ENCODE results near the gene RBM44.

DNA sequence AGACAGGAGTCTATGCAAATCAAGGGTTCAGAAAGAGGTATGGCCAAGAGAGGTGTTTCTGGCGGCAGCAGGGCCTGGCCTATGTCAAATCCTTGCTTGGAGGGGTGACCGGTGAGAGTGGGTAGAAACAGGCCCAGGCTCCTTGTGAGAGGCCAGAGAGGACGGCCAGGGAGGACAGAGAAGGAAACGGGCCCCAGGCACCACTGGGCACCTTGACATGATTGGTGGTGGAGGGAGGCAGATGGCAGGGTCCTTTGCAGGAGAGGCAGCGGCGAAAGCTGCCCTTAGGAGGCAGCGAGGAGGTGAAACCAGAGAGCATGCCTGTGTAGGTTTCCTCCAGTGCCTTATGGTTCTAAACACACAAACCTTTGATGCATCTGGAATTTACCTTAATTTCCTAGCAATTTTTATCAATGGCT lies 67.1 kb downstream of the RBM44 start:
- TF ChIP-seq POLR2A (IDR thresholded peaks at IDR 0.05) = no peak
- TF ChIP-seq, protein P1, sequence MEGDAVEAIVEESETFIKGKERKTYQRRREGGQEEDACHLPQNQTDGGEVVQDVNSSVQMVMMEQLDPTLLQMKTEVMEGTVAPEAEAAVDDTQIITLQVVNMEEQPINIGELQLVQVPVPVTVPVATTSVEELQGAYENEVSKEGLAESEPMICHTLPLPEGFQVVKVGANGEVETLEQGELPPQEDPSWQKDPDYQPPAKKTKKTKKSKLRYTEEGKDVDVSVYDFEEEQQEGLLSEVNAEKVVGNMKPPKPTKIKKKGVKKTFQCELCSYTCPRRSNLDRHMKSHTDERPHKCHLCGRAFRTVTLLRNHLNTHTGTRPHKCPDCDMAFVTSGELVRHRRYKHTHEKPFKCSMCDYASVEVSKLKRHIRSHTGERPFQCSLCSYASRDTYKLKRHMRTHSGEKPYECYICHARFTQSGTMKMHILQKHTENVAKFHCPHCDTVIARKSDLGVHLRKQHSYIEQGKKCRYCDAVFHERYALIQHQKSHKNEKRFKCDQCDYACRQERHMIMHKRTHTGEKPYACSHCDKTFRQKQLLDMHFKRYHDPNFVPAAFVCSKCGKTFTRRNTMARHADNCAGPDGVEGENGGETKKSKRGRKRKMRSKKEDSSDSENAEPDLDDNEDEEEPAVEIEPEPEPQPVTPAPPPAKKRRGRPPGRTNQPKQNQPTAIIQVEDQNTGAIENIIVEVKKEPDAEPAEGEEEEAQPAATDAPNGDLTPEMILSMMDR (IDR thresholded peaks at IDR 0.05 in 4 of 5, conservative IDR thresholded peaks at IDR 0.05 in 1 of 5) = no peak

Data from gastrocnemius medialis (tissue), 4 donors.